Activated gamma-delta T cell (primary cell): ENCODE results near the gene VPS8.

ENCODE experiments used
- DNase-seq: peaks from one replicate; lab custom pipeline; 2025; lab: John Stamatoyannopoulos, UW

Gene VPS8

DNA sequence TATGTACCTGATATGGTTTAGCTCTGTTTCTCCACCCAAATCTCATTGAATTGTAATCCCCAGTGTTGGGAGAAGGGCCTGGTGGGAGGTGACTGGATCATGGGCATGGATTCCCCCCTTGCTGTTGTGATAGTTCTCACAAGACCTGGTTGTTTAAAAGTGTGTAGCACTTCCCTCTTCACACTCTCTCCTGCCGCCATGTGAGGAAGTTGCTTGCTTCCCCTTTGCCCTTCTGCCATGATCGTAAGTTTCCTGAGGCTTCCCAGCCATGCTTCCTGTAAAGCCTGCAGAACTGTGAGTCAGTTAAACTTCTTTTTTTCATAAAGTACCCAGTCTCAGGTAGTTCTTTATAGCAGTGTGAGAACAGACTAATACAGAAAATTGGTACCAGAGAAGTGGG lies 247.8 kb downstream of the VPS8 start:
- no peak for DNase-seq

DNA sequence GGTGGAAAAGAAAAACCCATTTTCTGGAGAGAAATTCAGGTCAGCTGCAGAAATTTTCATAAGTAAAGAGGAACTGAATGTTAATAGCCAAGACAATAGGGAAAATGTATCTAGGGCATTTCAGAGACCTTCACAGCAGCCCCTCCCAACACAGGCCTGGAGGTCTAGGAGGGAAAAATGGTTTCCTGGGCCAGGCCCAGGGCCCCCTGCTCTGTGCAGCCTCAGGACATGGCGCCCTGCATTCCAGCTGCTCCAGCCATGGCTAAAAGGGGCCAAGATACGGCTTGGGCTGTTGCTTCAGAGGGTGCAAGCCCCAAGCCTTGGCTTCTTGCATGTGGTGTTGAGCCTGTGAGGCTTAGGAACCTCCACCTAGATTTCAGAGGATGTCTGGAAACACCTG lies 248.7 kb downstream of the VPS8 start:
- DNase-seq = no peak

DNA sequence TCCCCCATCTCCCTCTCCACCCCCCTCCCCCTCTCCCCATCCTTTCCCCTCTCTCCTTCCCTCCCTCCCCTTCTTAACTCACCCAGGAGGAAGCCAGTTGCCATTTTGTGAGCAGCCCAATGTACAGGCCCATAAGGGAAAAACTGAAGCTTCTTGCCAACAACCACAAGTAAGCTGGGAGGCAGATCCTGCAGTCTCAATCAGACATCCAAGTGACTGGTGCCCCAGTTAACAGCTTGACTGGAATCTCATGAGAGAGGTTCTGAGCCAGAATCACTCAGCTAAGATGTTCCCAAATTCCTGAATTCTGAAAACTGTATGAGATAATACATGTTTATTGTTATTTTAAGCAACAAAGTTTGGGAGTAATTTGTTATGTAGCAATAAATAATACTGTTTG lies 250.2 kb downstream of the VPS8 start:
- DNase-seq = no peak

DNA sequence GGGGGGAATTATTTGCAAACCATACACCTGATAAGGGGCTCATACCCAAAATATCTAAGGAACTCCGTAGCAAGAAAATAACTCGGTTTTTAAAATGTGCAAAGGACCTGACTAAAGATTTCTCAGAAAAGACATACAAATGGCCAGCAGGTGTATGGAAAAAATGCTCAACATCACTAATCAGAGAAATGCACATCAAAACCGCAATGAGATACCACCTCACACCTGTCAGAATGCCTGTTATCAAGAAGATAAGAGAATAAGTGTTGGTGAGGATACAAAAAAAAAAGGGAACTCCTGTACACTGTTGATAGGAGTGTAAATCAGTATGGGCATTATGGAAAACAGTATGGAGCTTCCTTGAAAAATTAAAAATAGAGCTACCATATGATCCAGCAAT lies 251.5 kb downstream of the VPS8 start:
- no peak for DNase-seq

DNA sequence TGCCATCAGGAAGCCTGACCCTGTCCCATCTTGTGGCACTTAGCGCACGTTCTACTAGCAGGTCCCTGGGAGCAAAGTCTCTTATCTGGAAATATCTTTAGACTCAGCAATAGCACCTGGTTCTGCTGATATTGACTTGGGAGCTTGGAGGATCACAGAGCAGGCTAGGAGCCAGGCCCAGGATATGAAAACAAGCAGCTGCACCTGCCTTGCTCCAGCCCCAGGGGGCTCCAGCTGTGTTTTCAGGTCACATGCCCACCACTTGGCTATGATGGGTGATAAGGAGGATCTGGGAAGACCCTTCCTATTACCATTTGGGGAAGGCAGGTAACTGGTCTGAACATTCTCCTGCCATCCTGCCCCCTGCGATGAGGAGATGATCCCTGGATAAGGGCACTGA lies 253.1 kb downstream of the VPS8 start:
- DNase-seq = no peak

DNA sequence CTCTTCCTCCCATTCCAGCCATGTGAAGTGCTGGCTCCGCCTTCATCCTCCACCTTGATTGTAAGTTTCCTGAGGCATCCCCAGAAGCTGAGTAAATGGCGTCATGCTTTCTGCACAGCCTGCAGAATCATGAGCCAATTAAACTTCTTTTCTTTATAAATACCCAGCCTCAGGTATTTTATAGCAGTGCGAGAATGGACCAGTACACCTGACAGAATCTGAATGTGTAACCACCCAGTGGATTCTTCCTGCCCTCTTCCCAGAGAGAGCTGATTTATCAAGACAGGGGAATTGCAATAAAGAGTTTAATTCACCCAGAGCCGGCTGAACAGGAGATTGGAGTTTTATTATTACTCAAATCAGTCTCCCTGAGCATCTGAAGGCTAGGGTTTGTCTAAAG lies 254.3 kb downstream of the VPS8 start:
- no peak for DNase-seq

DNA sequence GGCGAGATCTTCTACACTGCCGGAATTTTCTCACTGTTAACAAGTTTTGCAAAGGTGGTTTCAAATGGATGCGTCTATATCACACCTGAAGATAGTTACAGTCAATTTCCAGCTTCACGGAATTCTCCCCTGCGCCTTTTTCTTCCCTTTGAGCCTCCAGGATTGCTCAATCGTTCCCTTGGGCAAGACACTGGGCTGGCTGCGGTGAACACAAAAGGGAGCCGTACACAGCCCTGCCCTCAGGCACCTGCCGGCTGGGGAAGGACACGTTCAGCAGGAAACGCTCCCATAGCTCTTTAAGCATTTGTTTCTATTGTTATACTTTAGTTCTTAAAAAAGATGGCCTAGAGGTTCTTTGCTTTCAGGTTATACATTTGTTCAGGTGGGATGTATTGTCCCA lies 255.2 kb downstream of the VPS8 start:
- no peak for DNase-seq

DNA sequence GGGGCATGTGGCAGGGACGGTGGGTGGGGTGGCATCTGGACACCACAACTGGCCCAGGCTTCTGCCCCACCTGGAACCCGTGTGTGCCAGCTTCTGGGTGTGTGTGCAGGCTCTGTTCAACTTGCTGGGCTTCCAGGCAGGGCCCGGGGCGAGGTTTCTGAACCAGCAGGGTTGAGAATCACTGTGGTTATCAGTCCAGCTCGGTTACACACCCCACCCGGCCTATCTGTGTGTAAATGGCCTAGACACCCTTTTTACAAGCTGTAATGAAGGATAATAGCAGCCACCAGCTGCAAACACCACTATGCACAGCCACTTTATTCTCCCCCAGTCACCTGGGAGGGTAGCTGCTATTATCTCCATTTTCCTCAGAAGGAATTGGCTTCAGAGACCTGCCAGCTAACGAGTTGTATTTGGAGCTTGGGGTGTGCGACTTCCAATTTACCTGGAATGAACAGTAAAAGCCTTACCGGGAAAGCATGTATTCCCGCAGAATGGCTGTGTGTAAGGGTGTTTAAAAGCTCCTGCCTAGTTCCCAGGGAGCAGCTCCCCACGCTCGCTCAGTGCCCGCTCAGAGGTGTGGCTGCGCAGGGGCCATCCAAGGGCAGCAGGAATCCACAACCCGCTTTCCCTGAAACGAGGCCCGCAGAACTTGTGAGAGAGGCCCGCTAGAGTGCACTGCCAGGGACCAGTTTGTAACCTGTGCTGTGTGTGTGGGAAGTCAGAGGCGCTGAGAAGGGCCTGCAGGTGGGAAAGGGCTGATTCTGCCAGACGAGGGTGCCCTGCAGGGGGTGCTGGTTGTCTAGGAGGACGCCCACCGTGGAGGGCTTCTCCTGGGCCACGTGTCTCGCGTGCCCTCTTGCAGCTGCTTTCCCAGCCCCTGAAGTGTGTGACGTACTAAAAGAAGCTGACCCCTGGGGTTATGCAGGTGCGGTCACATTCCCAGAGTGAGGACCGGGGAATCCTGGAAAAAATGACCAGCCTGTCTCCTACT lies 257.4 kb downstream of the VPS8 start:
- no peak for DNase-seq

DNA sequence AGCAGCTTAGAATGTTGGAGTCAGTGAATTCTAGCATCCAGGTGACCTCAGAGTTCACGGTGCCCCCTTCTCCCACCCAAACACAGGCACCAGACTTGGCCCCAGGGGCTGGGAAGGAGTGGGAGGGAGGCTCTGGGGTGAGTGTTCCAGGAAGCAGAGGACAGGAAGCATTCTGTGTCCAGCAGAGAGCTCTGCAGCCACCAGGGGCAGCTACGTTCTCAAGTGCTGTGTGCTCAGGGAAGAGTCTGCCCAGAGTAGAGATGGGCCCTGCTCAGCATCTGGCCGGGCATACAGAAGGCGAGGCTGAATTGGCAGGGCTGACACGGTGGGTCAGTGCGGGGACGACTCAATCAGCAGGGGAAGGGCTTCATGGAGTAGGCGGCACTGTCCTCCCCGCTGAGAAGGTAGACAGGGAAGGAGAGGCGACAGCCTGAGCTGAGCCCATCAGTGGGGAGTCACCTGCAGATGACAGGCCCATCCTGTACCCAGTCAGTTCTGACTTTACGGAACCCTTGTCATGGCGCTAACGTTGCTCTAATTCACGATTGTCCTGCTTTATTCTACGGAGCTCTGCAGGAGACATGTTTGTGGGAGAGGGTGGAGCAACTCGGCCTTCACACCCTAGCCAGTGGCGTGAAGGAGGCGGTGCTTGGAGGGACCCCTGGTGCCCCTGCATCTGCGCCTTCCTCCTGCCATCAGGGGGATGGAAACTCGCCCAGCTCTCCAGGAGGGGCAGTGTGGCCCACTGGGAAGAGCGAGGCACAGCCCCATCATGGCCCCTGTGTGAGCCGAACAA lies 258.7 kb downstream of the VPS8 start:
- DNase-seq = no peak

DNA sequence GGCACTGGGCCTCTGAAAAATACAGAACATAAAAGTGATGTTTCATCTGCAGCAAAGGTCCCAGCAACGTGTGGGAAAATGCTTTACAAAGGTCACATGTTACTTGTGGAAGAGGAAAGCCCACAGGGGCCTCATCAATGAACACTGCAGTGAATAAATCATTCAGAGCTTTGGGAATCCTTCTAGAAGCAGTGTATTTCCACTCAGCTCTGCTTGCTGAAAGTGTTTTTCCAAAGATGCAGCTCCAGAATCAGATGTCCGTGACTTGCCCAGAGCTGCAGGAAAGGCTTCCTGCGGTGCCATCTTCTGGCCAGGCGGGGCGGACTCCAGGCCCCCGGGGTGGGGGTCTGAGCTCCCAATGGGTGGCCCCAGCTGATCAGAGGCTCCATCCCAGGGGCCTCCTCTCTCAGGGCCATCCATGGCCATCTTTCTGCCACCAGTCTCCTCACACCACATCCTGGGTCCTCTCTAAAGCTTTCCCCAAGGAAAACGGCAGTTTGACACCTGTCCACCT lies 259.4 kb downstream of the VPS8 start:
- no peak for DNase-seq

DNA sequence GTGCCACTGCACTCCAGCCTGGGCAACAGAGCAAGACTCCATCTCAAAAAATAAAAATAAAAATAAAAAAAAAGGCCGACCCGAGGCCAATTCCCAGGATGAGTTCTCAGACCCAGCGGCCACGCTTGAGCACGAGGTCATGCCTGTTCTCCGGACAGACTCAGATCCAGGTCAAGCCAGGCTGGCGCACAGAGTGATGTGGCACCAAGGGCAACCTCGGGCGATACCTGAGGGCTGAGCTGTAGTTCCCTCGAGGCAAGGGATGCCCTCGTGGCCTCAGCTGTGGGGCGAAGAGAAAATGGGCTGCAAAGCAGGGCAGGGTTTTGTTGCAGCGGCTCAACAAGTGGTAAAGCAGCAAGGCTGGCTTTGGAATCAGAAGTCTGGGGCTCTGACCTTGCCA lies 263.6 kb downstream of the VPS8 start:
- no peak for DNase-seq

DNA sequence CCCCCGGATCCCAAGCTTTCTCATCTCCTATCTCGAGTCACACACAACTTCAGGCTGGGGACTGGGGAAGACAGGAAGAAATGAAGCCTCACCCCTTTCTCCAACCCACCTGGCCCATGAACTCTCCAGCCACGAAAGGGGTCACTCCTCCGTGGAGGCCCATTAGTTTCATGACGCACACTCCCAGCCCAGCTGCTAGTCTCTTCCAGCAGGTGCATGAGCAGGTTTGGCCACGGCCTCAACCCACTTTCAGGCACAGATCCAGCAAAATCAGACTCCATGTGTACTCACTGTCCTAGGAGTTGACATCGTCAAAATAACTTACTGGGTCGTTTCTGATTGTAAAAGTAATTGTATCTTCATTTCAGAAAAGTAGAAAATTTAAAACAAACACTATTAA lies 264.3 kb downstream of the VPS8 start:
- DNase-seq = no peak

DNA sequence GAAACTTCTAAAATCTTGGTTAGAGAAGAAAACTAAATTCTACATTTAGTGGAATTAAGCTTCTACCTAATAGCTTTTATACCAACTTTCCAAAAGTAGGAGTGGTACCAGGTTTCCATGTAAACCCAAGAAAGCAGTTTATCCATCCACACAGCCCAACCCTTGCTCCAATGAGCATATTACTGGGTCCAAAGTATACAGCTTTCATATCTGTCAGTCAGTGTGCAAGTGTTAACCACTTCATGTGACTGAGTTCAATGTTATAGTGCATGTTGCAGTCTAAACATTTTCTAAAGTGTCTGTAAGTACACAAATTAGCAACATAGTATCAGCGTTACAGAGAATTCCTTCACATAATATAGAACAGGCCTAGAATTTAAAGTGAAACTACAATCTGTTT lies 267.7 kb downstream of the VPS8 start:
- DNase-seq = no peak

DNA sequence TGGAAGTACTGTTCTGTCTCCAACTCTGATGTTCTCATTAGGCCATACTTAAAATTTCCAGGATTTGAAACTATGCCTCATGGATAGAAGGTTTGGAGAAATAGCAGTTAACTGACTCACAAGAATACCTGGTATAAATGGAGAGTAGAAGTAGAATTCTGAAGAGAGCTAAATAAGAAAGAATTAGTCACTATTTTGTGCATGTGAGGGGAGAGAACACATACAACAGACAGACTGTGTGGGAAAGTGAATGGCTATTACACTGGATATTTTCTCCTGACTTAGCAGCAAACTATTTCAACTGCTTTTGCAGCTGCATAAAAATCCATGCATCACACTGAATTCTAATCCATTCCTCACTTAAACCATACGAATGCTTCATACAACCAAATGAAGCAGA lies 269.6 kb downstream of the VPS8 start:
- no peak for DNase-seq

DNA sequence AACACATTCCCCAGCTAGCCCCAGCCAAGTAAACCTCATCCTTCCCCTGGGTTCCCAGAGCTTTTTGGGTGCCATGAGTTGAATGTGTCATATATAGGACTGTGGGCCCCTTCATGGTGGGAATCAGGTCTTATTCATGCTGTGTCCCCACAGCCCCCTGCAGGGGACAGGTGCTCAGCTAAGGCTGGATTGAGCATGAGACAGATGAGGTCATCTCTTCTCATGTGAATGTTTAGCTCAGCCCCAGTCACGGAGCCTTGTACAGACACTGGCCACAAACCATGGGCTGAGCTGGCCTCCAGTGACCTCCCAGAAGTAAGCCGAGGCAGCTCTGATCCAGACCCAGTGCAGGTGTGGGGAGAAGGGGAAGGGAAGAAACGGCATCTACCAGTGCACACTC lies 270.2 kb downstream of the VPS8 start:
- no peak for DNase-seq

DNA sequence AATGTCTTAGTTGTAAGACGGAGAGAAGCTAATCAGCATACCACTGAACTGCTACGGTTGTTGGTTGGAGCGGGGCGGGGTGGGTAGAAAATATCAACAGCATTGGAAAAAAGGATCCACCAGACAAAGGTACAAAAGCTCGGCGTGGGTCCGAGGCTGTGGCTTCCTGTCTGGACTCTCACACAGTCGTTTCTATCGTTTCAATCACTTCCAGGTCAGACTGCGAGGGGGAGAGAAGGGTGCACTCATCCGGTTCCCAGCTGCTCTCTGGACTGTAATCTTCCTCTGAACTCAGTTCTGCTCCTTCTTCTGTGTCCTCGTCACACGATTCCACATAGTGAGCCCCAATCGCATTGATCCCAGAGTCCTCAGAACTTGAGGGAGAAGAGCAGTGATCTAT lies 270.9 kb downstream of the VPS8 start:
- no peak for DNase-seq

DNA sequence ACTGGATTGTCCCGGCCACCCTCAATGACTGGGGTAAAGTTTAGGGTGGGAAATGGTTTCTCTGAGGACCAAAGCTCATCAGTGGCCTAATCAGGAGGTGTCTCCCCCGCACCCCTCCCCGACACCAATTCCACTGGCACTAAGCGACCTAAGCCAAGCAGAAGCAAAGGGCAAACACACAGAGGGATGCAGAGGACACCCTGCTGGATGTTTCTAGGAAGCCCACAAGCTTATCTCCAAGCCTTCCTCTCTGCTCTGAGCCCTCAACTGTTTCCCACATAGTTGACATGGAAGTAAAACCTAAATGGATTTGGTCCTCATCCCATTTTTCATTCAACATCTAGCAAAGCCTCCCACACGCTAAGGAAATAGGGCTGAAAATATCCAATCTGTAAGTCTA lies 272.4 kb downstream of the VPS8 start:
- no peak for DNase-seq

DNA sequence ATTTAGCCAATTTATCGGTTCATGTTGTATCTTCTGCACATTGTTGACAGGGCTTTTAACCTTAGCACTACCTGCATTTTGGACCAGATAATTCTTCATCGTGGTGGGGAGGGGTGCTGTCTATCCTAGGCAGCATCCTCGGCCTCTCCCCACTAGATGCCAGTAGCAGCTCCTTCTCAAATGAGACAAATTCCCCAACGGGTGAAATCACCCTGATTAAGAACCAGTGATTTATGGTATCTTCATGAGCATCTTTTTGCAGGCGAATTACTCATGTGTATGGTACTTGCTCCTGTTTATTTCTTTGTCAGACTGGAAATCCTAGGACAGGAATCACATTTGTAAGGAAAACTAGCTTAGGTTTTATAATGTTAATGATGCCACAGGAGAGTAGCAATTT lies 272.9 kb downstream of the VPS8 start:
- no peak for DNase-seq

DNA sequence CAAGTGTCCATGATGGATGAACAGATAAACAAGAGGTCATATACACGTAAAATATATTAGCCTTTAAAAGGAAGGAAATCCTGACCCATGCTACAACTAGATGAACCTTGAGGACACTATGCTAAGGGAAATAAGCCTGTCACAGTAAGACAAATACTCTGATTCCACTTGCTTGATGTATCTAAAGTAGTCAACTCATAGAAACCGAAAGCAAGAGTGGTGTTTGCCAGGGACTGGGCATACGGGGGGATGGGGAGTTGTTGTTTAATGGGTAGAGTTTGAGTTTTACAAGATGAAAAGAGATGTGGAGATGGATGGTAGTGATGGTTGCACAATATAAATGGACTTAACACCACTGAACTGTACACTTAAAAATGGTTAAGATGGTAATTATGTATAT lies 275.5 kb downstream of the VPS8 start:
- DNase-seq = no peak

DNA sequence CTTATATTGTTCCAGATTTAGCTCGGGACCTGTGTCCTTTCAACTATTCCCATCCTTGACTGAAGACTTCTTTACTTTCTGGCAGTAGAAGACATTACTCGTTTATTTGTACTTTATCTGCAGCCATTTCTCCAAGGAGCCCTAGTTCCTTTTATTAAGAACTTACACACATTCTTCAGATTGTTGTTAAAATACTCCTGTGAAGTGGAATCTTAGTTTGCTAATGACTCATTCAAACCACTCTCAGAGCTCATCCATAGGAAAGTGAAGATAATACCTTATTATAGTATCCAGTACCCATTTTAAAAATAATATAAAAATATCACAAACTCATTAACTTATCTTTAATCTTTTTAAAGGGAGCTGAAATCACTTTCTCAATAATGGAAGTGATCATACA lies 277.4 kb downstream of the VPS8 start:
- no peak for DNase-seq

DNA sequence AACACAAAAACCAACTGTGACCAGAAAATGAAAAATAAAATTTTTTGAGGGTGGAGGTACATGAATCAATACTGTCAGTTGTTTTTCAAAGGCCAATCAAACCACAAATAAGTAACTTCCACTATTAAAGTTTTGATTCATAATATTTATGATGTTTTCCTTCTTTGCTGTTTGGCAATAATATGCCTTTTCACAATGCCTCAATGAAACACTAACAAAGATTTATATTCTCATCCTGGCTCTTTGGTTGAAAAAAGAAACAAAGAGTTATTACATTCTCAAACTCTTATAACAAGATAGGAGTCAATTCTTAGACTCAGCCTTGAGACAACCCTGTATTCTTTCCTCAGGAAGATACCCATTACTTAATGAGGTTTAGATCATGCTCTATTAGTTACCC lies 277.8 kb downstream of the VPS8 start:
- no peak for DNase-seq

DNA sequence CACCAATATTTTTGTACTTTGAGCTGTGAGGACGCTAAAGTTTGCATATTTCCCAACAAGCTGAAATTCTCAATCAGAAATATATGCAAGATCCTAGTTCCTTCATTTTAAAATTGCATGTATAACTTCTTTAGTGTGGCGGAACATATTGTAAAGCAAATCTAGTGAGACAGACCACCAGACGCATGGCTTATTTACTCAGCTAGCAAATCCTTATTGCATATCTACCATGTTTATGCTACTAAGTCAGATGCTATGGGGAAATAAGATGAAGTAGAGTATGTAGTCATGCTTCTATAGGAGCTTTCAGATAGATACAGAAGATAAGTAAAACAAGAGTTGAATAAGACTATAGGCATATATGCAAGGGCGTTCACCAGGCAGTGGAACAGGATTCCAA lies 278.8 kb downstream of the VPS8 start:
- DNase-seq = no peak

DNA sequence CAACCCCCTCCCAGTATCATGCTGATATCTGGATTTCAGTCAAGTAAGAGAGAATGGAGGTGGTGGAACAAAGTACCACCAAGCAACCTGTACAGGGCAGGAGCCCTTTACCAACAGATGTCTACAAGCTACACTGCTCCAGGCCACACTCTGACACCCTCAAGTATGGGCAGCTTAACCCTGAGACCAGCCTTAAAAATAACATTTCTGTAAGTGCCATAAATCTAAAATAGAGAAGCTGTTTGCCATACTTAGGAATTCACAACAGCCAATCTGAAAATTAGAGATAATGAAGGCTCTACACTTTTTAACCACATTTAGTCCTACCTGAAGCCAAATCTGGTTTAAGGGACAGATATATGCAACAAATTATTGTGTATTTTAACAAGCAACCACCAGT lies 281.1 kb downstream of the VPS8 start:
- DNase-seq = no peak
